Activated CD4-positive, alpha-beta T cell treated with anti-CD3 and anti-CD28 coated beads for 48 hours (primary cell): Measurements from ENCODE around the gene ZNF407.

Experiments
- DNase-seq: peaks from one replicate; pipeline ENCODE4 v3.0.0-alpha.2; 2020

ZNF407 gene

DNA sequence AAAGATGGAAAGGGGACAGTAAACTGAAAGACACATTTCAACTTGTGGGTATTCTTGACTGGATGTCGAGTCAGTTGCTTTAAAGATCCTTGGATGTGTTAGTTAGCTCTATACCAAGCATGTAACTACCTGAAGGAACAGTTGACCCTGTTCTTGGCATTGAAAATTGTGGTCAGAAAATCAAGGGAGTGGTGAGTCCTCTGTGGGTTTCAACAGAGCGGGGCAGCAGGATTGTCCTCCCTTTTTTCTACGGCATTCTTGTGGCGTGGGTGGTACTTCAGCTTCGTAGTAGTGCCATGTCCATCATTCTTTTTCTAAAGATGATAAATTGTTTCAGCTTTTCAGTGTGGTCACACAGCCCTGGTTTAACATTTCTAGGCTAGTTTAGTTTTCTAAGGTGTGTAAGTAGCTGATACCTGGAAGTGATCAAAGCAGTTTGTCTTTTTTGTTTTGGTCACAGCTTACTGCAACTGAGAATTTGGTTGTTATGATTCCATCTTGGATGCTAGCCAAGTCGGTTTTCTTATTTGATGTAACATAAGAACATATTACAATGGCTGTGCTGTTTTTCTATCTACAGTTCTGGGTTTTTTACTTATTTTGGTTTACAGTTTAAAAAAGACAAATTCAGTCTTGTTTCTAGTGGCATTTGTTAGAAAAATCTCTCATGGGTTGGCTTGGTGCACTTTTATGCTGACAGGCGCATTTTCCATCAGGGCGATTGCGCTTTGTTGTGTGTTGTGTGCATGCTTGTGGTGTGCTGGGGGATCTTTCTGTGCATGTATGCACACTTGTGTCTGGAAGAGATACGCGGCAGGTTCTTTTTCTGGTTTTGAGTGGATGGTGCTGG lies 84.7 kb downstream of the ZNF407 start:
- no peak for DNase-seq

DNA sequence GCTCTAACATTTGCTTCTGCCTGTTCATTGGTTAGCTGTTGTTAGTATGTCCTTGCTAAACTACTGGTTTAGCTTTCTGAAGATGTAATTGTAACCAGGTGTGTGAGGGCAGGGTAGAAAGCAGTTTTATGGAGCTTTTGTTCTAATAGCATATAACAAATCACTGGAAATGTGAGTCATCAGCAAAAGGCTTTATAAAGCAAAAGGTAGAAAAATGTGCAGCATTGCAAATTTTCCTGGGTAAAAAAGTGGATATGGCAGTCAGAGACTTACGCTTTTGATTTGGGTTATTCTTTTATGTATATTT lies 85.3 kb downstream of the ZNF407 start:
- no peak for DNase-seq

DNA sequence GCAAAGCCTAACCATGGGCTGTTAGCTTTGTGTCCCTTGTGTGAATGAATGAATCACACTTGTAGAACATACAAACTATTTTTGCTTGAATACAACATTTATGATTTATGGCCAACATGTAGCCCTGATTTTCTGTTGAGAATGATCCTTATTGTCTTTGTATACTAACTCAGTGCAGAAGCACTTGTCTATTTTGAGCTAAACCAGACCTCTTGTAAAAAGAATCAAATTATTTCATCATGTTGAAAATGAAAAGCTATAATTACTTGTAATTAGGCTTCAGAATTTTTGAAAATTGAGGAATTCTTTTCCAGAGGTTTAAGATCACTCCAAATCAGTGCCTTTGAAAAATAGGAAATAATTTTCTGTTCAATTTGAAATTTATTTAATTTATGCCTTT lies 85.9 kb downstream of the ZNF407 start:
- DNase-seq = no peak

DNA sequence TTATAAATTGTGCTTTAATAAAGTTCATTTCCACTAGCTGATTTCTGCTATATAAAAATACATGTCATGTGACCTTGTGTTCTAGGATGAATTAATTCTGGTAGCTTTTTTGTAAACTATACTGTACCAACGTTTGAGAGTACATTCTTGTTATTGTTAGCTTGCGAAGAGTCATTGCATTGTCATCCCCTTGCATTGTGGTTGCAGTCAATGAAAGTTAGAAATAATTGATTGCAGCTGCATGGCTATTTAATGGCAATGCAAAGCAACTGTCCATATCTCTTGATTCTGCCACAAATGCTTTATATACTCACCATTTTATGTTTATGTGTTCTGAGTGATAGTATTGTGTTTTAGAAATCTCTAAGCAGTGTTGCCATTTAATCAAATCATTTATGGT lies 91.6 kb downstream of the ZNF407 start:
- no peak for DNase-seq

DNA sequence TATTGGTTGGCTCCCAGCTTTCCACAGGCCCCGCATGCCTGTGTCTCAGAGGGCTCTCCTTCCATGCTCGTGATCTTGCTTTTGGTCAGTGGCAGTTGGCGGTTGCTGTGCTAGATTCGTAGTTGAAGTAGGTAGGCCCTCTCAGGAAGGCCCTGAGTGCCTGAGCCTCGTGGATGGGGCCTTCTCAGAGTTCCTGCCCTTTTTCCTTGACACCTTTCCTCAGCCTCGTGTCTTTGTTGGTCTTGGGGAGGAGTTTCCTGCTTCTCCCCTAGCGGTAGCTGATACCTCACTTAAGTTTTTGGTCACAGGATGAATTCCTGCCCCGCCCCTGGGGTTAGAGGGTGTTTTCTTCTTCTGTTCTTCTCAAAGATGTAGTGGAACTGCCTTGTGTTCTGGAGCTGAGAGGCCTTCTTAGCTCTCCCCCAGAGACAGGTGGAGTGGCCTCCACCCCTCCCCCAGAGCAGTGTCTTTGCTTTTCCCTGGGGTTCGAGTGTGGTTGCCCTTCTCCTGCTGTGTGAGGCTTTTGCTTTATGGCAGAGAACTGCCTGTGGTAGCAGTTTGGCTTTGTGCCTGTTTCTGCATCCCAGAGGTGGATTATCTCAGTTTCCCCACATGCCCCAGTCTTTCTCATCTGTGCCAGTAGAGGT lies 94.8 kb downstream of the ZNF407 start:
- DNase-seq = no peak

DNA sequence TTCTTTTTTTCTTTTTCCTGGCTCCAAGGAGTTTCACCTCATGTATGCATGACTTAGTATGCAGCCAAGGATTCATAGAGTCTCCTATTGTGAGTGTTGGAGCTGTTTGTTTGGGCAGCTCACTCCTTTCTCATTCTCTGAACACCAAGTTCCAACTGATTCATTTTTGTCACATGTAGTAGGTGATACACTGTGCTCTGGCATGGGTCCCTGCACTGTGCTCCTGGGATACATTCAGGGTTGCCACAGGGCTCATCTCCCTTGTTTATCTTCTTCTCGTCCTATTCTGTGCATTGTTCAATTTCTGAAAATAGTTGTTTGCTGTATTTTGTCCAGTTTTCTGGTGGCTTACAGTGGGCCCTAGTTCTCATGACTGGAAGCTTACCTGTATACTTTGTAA lies 96.8 kb downstream of the ZNF407 start:
- DNase-seq = no peak

DNA sequence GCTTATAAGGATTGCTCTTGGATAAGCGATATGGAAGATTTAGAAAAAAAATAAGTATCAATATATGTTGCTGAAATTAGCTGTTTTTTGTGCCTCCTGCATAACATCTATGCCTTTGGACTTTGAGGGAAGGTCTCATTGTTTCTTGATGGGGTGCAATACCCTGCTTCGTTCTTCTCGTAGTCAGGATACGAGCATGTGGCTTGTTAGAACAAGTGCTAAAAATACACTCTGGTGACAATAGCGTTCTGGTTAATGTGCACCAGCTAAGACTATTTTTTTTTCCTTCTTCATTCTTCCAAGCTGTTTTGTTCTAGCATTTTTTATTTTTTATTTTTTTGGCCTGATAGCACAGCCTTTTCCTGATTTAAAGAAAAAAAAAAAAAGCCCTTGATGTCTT lies 97.5 kb downstream of the ZNF407 start:
- DNase-seq = no peak

DNA sequence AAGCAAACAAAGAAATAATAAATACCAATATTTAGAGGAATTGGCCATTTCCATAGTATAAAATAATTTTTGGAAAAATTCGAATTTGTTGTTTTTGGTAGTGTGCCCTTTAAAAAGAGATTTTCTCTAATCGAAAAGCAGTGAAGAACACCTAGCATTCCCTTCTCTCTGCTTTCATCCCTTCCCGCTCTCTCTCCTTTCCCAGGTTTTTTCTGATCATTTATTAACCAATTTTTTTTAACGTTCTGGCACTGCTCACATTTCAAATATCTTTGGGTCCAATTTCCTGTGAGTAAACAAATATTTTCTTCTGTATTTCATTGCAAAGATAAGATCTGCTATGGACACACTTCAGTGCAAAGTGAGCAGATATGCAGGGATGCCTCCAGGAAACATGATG lies 101.2 kb downstream of the ZNF407 start:
- DNase-seq = no peak

DNA sequence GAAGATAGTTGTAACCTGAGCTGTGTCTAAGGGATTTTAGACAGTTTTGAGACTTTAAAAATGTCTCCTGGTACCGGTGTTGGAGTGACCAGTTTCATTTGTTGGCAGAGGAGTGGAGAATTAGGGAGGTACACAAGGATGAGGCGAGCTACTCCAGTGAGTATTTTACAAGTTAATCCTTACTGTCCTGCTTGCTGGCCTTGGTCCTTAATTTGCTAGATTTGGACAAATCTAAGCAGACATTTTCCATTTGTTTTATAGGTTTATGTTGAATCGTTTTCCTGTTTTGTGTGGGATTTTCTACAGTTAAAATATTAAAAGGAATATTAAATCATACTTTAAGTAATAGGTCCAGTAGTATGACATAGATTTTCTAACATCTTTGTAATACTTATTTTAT lies 101.8 kb downstream of the ZNF407 start:
- DNase-seq = no peak

DNA sequence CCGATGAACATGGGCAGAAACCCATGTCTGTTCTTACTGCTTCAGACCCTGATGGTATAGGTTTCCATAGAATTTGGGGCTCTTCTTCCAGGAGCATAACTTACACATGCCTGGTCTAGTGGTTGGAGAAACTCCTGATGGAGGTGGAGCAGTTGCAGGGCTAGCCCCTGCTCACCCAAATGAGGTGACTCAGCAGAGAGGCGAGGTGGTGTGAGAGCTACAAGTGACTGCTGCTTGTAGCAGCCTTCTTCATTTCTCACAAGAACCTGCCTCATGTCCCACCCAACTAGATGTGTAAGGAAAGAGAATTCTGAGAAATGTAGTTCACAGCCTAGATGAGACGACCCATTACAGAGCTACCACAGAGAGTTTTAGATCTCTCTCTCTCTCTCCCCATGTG lies 105.3 kb downstream of the ZNF407 start:
- DNase-seq = no peak

DNA sequence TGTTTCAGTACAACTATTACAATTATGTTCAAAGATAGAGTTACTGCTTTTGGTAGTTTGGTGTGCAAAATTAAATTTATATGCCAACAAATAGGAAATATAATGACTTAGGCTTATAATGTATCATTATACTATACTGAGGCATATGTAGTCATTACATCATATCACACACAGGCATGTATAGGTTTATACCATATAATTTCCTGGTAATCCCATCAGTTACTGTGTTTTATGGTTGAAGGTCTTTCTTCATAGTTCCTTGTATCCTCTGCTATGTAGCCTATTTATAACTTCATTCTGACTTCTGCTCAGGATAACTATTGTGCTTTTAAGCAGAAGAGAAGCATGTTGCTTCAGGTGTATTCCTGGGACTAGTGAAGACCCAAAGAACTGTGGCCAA lies 110.5 kb downstream of the ZNF407 start:
- DNase-seq = no peak

DNA sequence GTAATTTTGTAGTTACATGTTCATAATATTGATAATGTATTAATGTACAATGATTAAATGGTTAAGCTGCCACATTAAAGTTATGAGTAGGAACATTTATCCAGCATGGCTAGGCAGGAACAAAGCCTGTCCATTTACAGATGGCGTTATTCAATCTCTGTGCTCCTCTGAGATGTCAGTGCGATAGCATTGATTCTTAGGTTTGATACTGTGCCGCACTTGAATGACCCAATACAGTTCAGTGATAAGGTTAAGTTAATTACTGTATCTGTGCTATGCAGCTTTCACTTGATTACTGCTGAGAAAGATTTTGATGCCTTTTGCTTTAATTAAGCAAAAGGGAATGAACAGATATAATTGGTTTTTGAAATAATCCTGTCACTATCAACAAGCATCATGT lies 111.8 kb downstream of the ZNF407 start:
- no peak for DNase-seq

DNA sequence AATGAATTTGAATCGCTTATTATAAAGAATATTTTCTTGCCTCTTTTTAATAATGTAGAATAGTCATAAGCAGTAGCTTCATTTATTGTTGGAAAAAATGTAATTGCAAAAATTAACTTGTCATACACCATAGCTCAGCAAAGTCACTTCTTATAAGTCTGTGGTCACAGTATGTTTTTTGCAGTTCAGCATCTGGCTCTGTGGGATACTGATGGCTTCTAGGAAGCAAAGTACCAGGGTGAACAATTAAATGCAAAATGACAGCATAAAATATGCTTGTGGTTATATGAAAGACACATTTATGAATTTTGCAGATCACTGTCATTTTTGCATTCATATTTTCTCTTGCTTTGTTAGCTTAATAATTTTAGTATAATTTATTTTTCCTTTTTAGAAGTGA lies 116.5 kb downstream of the ZNF407 start:
- no peak for DNase-seq

DNA sequence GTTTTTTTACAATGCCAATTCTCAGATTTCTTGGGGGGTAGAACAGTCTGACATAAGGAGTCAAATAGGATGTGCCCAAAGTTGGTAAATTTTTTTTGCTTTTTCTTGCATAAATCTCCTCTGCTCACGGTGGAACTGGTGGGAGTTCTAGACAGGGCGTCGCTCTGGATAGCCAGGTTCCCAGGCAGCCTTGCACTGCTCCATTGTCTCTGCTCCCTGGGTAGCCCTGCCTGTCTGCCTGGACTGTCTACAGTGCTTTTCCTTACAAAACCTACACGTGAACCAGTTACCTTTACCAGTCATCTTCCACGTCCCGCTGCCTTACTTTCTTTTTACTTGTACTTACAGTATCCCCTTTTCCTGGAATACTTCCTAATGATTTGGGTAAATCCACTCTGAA lies 117.1 kb downstream of the ZNF407 start:
- DNase-seq = no peak

DNA sequence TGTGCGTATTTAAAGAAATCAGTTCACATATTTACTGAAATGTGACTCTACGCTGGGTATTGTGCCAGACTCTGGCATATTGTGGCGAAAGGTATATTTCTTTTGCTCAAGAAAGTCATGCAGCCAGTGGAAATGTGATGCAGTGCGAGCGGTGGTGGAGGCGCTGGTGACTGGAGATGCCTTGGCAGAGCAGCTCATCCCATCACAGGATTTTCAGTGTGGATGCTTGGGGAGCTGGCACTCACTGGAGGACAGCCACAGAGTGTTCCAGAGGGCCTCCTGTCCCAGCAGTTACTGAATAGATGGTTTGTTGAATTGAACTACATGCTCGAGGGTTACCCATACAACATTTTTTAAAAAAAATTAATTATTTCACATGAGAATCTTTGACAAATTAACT lies 117.6 kb downstream of the ZNF407 start:
- no peak for DNase-seq

DNA sequence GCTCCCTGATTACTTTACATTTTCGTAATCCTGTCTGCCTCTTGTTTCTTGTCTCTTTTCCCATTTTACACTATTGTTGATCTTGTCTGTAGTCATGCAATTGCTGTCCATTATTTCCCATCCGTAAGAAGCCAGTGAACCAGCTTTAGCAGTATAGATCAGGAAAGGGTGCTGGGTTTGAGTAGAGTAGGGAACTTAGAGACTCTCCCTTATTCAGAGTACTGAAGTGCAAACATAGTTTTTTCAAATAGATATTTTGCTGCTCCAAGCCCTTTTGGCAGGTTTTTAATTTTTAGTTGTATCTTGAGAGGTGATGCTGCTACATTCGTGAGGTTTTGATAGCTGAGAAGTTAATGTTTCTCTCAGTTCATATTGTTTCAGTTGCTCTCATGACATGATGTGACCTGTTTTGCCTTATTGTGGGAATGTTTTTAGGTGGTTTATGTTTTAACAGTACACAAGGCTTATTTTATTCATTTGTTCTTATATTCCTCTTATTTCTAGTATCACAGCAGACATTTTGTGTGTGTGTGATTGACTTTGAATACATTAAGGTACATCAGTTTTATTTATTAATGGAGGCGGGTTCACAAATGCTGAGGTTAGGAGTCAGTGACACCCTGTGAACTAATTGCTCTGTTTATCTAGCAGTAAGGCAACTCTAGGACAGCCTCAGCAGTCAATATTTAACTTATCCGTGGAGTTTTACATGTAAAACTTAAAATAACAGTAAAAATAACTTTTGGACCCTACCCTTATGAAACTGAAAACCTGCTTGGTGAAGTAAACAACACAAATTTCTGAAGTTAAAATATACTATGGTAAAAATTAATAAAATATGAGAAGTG lies 118.4 kb downstream of the ZNF407 start:
- DNase-seq = no peak

DNA sequence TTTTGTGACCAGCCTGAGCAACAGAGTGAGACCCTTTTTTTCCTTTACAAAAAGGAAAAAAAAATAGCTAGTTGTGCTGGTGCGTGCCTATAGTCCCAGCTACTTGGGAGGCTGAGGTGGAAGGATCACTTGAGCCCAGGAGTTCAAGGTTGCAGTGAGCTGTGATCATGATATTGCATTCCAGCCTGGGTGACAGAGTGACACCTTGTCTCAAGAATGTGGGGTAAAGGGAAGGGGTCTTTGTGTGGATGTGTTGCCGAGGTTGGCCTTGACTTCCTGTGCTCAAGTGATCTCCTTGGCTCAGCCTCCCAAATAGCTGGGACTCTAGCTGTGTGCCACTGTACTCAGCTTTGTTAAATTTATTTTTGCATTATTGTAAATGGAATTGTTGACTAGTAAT lies 120.6 kb downstream of the ZNF407 start:
- no peak for DNase-seq

DNA sequence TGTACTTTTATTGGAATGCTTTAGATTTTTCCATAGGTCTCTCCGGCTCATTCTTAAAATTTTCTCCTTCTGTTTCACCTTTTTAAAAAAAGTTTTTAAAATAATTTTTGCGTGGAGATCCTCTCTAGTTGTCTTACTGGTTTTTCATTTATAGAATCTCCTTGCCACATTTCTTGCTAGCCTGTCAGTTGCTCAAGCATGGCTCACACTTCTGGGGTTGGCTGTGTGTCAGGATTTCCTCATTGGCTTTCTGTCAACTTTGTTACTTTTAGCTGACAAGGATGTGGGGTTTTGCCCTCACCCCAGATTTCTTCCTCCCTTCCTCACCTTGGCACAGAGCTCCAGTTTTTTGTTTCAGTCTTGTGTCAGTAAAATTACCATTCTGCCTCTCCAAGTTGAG lies 124.6 kb downstream of the ZNF407 start:
- DNase-seq = no peak

DNA sequence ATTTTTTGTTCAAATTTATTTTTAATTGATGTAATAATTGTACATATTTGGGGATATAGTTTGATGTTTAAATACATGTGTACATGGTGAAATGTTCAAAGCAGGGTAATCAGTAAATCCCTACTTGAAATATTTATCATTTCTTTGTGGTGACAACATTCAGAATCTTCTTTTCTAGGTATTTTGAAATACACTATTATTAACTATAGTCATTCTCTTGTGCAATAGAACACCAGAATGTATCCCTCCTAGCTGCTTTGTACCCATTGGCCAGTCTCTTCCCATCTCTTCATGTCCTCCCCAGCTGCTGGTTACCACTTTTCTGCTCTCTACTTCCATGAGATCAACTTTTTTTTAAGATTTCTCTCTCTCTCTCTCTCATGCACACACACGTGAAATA lies 126.5 kb downstream of the ZNF407 start:
- DNase-seq = no peak

DNA sequence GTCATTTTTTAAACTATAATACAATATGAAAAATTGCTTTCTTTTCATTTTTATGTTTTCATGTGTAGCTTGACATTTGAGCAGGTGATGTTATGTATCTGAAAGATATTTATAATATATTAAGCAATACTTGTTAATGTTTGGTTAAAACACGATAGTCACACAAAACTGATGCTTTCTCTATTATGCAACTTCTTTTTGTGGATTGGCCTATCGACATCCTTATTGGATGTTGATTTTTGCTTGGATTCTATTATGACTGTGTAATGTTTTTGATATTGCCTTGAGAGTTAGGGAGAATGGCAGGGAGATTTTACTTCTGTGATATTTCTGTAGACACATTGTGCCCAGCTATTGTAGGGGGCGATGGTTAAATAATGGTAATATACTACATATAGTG lies 128.0 kb downstream of the ZNF407 start:
- DNase-seq = no peak

DNA sequence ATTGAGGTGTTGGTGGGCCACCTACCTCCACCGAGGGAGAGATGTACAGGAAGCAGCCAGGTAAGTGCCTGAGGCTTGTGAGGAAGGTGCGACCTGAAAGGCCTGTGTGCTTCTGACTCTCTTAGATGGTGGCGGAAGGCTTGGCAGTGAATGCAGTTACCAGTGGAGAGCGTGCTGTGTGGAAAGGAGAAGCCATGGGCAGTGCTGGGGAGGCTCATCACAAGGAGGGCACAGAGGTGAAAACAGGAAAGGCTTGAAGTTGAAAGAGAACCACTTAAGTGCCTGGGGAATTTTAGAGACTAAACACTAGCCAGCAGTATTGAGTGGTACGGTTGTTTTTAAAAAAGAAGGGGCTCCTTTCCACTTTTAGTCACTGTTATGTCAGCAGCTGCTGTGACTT lies 130.9 kb downstream of the ZNF407 start:
- DNase-seq = no peak

DNA sequence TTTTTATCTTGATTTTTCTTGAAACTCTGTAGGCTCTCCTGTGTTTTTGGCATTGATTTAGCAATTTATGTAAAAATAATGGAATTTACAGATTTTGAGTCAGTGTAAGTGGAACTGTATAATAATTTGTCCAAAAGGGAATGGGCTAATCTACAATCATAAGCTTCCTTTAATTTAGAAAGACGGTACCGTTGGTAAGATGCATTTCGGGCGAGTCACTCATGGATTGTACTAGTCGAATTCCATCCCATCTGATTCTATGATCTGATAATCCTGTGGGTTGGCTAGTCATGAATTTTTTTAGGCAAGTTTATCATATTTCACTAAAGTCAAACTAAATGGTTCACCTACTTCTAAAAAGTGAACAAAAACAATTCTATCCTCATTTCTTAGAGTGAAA lies 133.4 kb downstream of the ZNF407 start:
- no peak for DNase-seq

DNA sequence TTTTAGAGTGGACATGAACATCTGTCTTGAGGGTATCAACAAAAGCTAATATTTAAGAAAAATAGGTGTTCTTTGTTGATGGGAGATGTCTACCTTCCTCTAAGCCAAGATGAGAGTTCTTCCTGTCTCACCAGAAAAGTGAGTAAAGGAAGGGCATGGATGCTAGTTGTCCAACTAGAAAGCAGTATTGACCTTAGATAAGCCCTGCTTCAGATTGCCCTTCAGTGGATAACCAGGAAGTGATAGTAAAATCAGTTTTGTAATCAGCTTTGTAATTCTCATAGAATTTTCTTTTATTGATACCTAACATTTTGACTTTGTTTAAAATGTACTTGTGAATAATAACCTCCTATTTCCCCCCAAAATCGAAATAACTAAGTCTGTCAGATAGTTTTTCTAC lies 134.7 kb downstream of the ZNF407 start:
- DNase-seq = no peak

DNA sequence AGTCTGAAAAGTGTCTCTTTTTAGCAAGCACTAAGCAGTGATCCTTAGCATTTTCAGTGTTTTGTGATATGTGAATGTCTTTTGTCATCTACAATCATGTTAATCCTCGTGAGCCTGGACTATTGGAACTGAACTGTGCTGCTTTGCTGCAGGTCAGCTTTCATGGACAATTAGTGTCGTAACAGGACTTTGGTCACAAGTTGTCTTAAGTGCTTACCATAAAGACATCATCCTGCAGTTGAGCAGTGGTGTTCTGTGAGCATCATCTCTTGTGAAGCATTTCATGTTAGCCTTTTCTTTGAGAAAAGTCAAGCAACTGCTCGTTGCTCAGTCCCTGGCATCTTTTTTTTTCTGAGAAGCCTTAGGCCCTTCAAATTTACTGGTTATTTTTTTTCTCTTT lies 135.9 kb downstream of the ZNF407 start:
- DNase-seq = no peak
